HEK293 (cell line): Measurements from ENCODE around the gene SNRNP40.

ENCODE experiments used
- CTCF ChIA-PET: fragments of 350-600 bp; formaldehyde crosslinking; extraction: SDS; loops from one replicate; lab custom pipeline; 2021; ENCODE audit warnings: antibody characterized with exemption; lab: Yijun Ruan, JAX
- POLR2A ChIA-PET: fragments of 300-600 bp; formaldehyde crosslinking; extraction: SDS; loops from one replicate; lab custom pipeline; 2020; ENCODE audit warnings: antibody characterized with exemption, inconsistent platforms; lab: Yijun Ruan, JAX
- H3K27ac ChIP-seq: fragments of 200-500 bp; sonication (Bioruptor generic); 2 replicates; pipeline ENCODE4 v1.5.1; 2014; ENCODE audit warnings: low read depth, low read length, control low read depth, inconsistent platforms; ENCODE audit errors: extremely low read depth
- H3K36me3 ChIP-seq, 2 experiments: fragments of 200-500 bp in 1 of 2; sonication (Bioruptor generic) in 1 of 2; 1 replicate in 1 of 2; 2 replicates in 1 of 2; pipeline ENCODE4 v1.5.1; 2014 to 2017; ENCODE audit warnings: inconsistent platforms in 2 of 2, low read length in 2 of 2; ENCODE audit not compliant: control insufficient read depth in 2 of 2, insufficient read depth in 1 of 2
- H3K4me1 ChIP-seq: fragments of 200-500 bp; sonication (Bioruptor generic); 2 replicates; pipeline ENCODE4 v1.5.1; 2014; ENCODE audit warnings: mild to moderate bottlenecking, low read length, inconsistent platforms; ENCODE audit not compliant: control insufficient read depth, insufficient read depth
- H3K4me3 ChIP-seq: 2 replicates; pipeline ENCODE4 v1.5.1; 2011; ENCODE audit warnings: low read depth, mild to moderate bottlenecking, control low read depth, low read length, moderate library complexity
- H3K9me3 ChIP-seq: fragments of 200-500 bp; sonication (Bioruptor generic); 2 replicates; pipeline ENCODE4 v1.5.1; 2014; ENCODE audit warnings: low read depth, low read length, inconsistent platforms; ENCODE audit not compliant: control insufficient read depth, insufficient read depth
- ATF2 ChIP-seq: fragments of 450-650 bp; formaldehyde crosslinking; IDR thresholded peaks from 2 replicates; pipeline ENCODE4 v1.5.1; 2016; ENCODE audit warnings: missing biosample characterization, missing genetic modification characterization, low read depth
- BCL6B ChIP-seq: fragments of 450-650 bp; formaldehyde crosslinking; IDR thresholded peaks from 2 replicates; pipeline ENCODE4 v1.5.1; 2017; ENCODE audit warnings: missing biosample characterization, missing genetic modification characterization
- GLIS2 ChIP-seq: fragments of 450-650 bp; formaldehyde crosslinking; IDR thresholded peaks from 2 replicates; pipeline ENCODE4 v1.5.1; 2016; ENCODE audit warnings: missing biosample characterization, missing genetic modification characterization
- KLF16 ChIP-seq: fragments of 450-650 bp; formaldehyde crosslinking; IDR thresholded peaks from 2 replicates; pipeline ENCODE4 v1.5.1; 2017; ENCODE audit warnings: missing biosample characterization, missing genetic modification characterization
- PATZ1 ChIP-seq: fragments of 450-650 bp; formaldehyde crosslinking; IDR thresholded peaks from 2 replicates; pipeline ENCODE4 v1.5.1; 2016; ENCODE audit warnings: missing biosample characterization, missing genetic modification characterization
- PRDM1 ChIP-seq: fragments of 450-650 bp; formaldehyde crosslinking; IDR thresholded peaks from 2 replicates; pipeline ENCODE4; 2016; ENCODE audit warnings: missing biosample characterization, missing genetic modification characterization
- PRDM4 ChIP-seq: fragments of 450-650 bp; formaldehyde crosslinking; IDR thresholded peaks from 2 replicates; pipeline ENCODE4 v1.5.1; 2017; ENCODE audit warnings: missing biosample characterization, missing genetic modification characterization
- SETDB1 ChIP-seq: IDR thresholded peaks from one replicate; pipeline ENCODE4 v1.6.1; 2017; ENCODE audit warnings: mild to moderate bottlenecking, low read length, moderate library complexity, mixed read lengths; ENCODE audit not compliant: insufficient read length
- YY1 ChIP-seq: fragments of 450-650 bp; formaldehyde crosslinking; IDR thresholded peaks from 2 replicates; pipeline ENCODE4 v1.5.1; 2018; ENCODE audit warnings: missing biosample characterization, missing genetic modification characterization
- ZBTB20 ChIP-seq: fragments of 450-650 bp; formaldehyde crosslinking; IDR thresholded peaks from 2 replicates; pipeline ENCODE4 v1.5.1; 2016; ENCODE audit warnings: missing biosample characterization, missing genetic modification characterization
- ZBTB48 ChIP-seq: fragments of 450-650 bp; formaldehyde crosslinking; IDR thresholded peaks from 2 replicates; pipeline ENCODE4 v1.5.1; 2016; ENCODE audit warnings: missing biosample characterization, missing genetic modification characterization
- ZNF169 ChIP-seq: fragments of 450-650 bp; formaldehyde crosslinking; IDR thresholded peaks from 2 replicates; pipeline ENCODE4 v1.5.1; 2016; ENCODE audit warnings: missing biosample characterization, missing genetic modification characterization
- ZNF175 ChIP-seq: fragments of 450-650 bp; formaldehyde crosslinking; IDR thresholded peaks from 2 replicates; pipeline ENCODE4 v1.5.1; 2016; ENCODE audit warnings: missing biosample characterization, missing genetic modification characterization
- ZNF18 ChIP-seq: fragments of 450-650 bp; formaldehyde crosslinking; IDR thresholded peaks from 2 replicates; pipeline ENCODE4 v1.5.1; 2016; ENCODE audit warnings: missing biosample characterization, missing genetic modification characterization
- ZNF341 ChIP-seq: fragments of 450-650 bp; formaldehyde crosslinking; IDR thresholded peaks from 2 replicates; pipeline ENCODE4; 2016; ENCODE audit warnings: low read depth, missing biosample characterization, missing genetic modification characterization
- ZNF366 ChIP-seq: fragments of 450-650 bp; formaldehyde crosslinking; conservative IDR thresholded peaks from 2 replicates; pipeline ENCODE4 v1.5.1; 2016; ENCODE audit warnings: missing biosample characterization, missing genetic modification characterization
- ZNF660 ChIP-seq: fragments of 450-650 bp; IDR thresholded peaks from 2 replicates; pipeline ENCODE4 v1.5.1; 2018; ENCODE audit warnings: missing biosample characterization, mild to moderate bottlenecking, missing genetic modification characterization
- ZNF707 ChIP-seq: fragments of 450-650 bp; formaldehyde crosslinking; IDR thresholded peaks from 2 replicates; pipeline ENCODE4 v1.5.1; 2016; ENCODE audit warnings: missing biosample characterization, missing genetic modification characterization
- ZXDB ChIP-seq: fragments of 450-650 bp; formaldehyde crosslinking; IDR thresholded peaks from 2 replicates; pipeline ENCODE4 v1.5.1; 2016; ENCODE audit warnings: missing biosample characterization, missing genetic modification characterization

Gene SNRNP40

GRCh38 chr1:31300193-31300592, 3.6 kb upstream of the SNRNP40 start:
- CTCF ChIA-PET: interaction anchor here (1.3 kb wide), 1 partner anchor 116 kb away, joined by 5 read pairs; no protein-coding TSS in a partner anchor
- no peak for TF ChIP-seq ZNF169 (tag by site-specific recombination)
- no peak for TF ChIP-seq ZNF341 (tag by site-specific recombination)
- TF ChIP-seq SETDB1: no peak

GRCh38 chr1:31299365-31299764, 2.8 kb upstream of the SNRNP40 start:
- CTCF ChIA-PET: interaction anchor here (1.3 kb wide), 1 partner anchor 115 kb away, joined by 5 read pairs; no protein-coding TSS in a partner anchor
- TF ChIP-seq PRDM1 (tag by site-specific recombination) (peak; percentile 83), BCL6B (tag by site-specific recombination) (0 out of 2 replicates have a peak, but pooled peaks have one; percentile 23), PRDM4 (tag by site-specific recombination) (peak; percentile 18; the same call in 1 of the 2 replicates), KLF16 (tag by site-specific recombination) (no peak)

More at GRCh38 chr1:31300193-31300592, 3.6 kb upstream of the SNRNP40 start:
- Histone ChIP-seq H3K27ac (no peak overlapping the region), H3K9me3 (no peaks in the 10 kb centered on the region), H3K4me1 (peaks cover 8% of the 10 kb centered on the region; the same call in 1 of the 2 replicates), H3K4me3 (no peak overlapping the region), H3K36me3 (peaks cover 0 to 12% of the 10 kb centered on the region in 2 experiments; a peak in 2 of 3 replicates)
- POLR2A ChIA-PET: no interaction called here

GRCh38 chr1:31297277-31298247, 974 bp upstream of the SNRNP40 start:
- ChIA-PET POLR2A (interaction anchor here (0.5 to 2.2 kb wide), 33 partner anchors 10 to 347 kb away, joined by 3 to 39 read pairs (median 4); partner anchors contain the start of genes FABP3 and PEF1), CTCF (interaction anchor here (1.0 to 2.5 kb wide), 3 partner anchors 11 to 116 kb away, joined by 3 to 20 read pairs (median 10); no protein-coding TSS in a partner anchor)
- H3K36me3 ChIP-seq: peaks cover 12 to 33% of the 10 kb centered on the region in 2 experiments
- peaks cover 8% of the 10 kb centered on the region; the same call in 1 of the 2 replicates for H3K4me1 ChIP-seq
- H3K4me3 ChIP-seq: peak overlapping the region; percentile 86
- H3K27ac ChIP-seq: peak overlapping the region; percentile 40; the same call in 1 of the 2 replicates
- H3K9me3 ChIP-seq: no peaks in the 10 kb centered on the region
- TF ChIP-seq GLIS2 (tag by site-specific recombination): peak; percentile 64; the same call in 1 of the 2 replicates
- TF ChIP-seq KLF16 (tag by site-specific recombination): 0 out of 2 replicates have a peak, but pooled peaks have one; percentile 49
- peak; percentile 40; the same call in 1 of the 2 replicates for TF ChIP-seq ZBTB20 (tag by site-specific recombination)
- TF ChIP-seq ATF2 (tag by site-specific recombination): peak; percentile 88
- no peak for TF ChIP-seq YY1 (tag by site-specific recombination)
- TF ChIP-seq PATZ1 (tag by site-specific recombination): peak; percentile 52; the same call in 1 of the 2 replicates
- 0 out of 2 replicates have a peak, but pooled peaks have one; percentile 6 for TF ChIP-seq ZXDB
- TF ChIP-seq ZNF18 (tag by site-specific recombination): peak; percentile 77
- no peak for TF ChIP-seq ZNF707 (tag by site-specific recombination)
- peak; percentile 79 for TF ChIP-seq ZBTB48 (tag by site-specific recombination)
- 0 out of 2 replicates have a peak, but pooled peaks have one; percentile 9 for TF ChIP-seq ZNF366 (tag by site-specific recombination)
- 0 out of 2 replicates have a peak, but pooled peaks have one; percentile 10 for TF ChIP-seq ZNF660 (tag by site-specific recombination)
- no peak for TF ChIP-seq ZNF175

More at GRCh38 chr1:31299365-31299764, 2.8 kb upstream of the SNRNP40 start:
- H3K27ac ChIP-seq: no peak overlapping the region
- no peaks in the 10 kb centered on the region for H3K9me3 ChIP-seq
- peaks cover 8% of the 10 kb centered on the region; the same call in 1 of the 2 replicates for H3K4me1 ChIP-seq
- POLR2A ChIA-PET: no interaction called here
- H3K4me3 ChIP-seq: no peak overlapping the region
- H3K36me3 ChIP-seq: peaks cover 0 to 16% of the 10 kb centered on the region in 2 experiments; a peak in 2 of 3 replicates
